SHP77 (cell line): ENCODE data around the gene COL4A6.

Experiments used
- DNase-seq, 2 experiments: peaks; one replicate each; lab custom pipeline; 2025; lab: John Stamatoyannopoulos, UW

The COL4A6 gene

DNA sequence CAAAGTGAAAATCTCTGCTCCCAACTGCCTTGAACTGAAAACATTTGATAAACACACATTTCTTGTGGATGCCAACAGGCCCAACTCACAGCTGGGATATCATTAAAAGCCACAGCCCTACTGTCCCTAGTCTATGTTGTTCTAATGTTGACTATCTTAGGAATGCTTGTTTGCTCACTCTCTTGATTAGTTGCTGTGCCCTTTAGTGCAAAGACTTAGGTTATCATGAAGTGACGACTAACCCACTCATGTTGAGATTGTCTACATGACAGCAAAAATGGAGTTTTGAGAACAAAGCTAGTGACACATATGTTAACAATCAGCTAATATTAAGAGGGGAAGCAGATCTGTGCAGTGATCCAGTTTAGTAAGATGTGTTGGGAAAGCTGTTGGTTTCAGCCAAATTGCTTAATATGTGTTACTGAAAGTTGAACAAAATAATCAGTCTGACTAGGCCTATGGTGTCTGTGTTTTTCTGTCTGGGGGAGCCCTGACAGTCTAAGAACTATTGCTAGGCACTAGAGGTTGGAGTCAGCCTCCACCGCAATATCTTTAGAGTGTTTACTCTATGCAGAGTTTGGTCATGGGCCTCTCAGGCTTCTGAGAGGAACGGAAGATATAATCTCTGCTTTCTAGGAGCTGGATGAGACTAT, 221.2 kb downstream of the COL4A6 start:
- DNase-seq, result no peak

DNA sequence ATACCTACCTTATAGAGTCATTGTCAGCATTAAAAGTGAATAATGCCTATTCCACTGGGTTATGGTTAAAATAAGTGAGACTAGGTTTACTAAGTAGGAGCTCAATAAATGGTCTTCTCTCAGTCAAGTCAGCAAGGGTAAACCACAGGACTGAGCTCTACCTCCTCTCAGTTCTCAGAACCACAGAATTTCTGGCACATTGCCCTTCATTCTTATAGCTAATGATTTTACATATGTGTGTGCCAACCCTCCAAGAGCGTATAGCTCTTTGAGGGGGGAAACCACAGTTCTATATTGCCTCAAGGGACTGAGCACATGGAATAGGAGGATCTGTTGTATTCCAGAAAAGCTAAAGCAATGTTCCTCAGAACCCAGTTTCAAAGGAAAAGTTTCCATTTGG, 221.8 kb downstream of the COL4A6 start:
- DNase-seq, result no peak

DNA sequence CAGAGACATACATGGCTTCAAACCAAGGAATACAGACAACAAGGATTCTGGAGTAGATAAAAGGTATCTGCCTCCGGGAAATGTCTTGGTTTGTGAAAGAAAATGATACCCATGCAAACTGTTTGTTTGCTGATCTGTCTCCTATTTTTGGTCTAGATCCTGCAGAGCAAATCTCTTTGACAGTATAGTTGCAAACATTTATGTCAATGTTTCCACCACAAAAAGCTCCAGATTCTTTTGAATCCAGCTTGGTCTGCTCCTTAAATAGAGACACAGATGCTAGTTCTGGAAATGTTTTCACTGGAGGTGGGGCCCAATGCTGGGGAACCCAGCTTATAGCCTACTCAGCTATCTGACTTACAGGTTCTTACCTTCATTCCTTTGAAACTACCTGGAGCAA, 226.9 kb downstream of the COL4A6 start:
- DNase-seq, result no peak

- DNase-seq, result no peak
Measured at GRCh38 chrX:108209006-108209554, 229.1 kb downstream of the COL4A6 start.

DNA sequence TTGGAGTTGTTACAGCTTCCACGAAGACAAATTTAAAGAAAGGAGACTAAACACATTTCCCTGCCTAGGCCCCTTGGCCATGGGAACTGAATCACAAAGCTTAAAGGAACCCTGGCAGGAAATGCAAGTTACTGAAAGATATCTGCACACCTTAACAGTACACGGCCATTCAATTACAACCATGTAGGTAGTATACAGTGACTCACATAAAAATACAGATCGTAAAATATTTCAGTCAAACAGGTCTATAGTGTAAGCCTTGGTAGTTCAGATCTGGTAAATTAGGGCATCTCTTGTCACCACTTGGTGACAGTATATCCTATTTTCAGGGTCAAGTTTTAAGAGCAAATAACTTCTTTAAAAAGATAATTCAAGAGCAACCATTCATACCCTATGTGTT, 234.7 kb downstream of the COL4A6 start:
- no peak for DNase-seq

- no peak for DNase-seq
Measured at GRCh38 chrX:108199691-108200090, 238.5 kb downstream of the COL4A6 start.

DNA sequence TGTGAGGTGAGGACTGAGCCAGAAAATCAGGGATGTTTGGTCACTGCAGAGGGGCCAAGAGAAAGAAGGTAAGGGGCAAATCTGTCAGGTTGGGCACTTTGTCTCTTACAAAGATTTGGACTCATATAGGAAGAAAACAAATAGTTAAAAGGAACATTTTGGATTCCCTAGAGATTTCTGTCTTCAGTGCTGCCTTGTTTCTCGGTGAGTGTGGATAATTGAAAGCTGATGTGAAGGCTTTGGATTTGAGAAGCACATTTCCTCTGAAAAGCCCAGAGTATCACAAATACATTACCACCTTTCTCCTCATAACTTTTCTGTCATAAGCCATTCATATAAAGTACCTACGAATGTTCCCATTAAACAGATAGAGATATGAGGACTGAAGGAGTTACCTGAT, 239.2 kb downstream of the COL4A6 start:
- no peak for DNase-seq

DNA sequence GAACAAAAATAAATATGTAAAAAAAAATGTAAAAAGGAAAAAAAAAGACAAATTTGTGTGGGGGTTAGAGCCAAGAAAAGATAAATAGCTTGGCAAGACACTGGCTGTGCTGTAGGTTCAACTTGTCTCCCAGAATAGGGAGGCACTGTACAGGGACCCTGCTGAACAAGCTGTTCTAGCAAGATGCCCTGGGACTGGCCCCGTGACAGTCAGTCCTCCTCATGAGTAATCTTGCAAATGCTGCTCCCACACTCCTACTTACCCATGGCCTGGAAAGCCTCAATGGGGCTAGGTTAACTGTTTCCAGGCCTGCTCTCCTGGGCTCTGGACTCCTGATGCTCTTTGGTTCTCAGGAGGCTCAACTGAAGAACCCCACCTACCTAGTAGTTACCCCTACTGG, 239.8 kb downstream of the COL4A6 start:
- no peak for DNase-seq

DNA sequence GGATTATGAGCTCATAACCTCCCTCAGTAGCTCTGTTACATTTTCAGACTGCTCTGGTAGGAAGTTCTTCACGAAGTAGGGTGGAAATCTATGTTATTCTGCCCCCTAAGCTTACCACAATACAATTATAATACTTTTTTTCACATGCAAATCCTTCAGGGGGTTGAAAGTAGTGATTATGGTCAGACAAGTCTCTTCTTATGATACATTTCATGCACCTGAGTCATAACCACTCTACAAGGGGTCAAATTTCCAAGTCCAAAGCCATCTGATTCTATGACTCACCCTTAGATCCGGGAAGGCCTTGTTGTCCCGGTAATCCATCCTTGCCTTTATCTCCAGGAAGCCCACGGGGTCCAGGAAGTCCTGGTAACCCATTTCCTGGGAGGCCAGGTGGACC, 251.4 kb downstream of the COL4A6 start:
- DNase-seq, result no peak

- DNase-seq, result no peak
Measured at GRCh38 chrX:108178143-108178498, 260.1 kb downstream of the COL4A6 start.

DNA sequence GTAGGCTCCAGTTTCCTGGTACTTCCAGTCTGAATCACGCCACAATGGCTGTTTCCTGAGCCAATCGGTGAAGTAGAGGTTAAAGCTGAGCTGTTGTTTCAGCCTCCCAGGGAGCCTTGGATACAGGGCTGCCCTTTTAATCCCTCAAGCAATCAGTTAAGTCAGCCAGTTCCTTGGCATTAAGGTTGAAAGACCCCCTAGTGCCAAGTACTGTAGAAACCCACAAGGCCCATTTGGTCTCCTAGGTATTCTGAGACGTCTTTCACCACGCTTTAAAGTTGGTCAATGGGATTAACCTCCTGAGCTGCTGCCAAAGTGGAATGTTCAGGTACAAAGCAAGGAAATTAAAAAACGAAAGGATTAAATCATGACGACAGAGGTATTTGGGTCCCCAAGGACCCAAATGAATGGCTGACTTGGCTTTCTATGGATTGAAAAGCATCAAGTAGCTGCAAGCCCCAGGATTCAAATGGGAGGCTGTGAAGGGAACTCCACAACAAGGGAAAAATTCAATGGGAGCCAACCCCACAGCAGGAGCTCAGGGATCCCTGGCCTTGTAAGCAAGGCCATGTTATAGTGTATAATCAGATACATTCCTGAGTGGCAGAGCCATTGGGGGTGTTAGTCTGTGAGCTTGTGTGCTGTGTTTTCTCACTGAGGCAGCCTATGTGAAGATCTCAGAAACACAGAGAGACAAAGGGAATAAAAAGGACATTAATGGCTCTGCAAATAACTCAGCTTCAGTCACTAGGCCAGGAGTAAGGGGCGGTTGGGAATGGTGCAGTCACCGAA, 260.7 kb downstream of the COL4A6 start:
- no peak for DNase-seq

- DNase-seq, result no peak
Measured at GRCh38 chrX:108173874-108174273, 264.3 kb downstream of the COL4A6 start.

DNA sequence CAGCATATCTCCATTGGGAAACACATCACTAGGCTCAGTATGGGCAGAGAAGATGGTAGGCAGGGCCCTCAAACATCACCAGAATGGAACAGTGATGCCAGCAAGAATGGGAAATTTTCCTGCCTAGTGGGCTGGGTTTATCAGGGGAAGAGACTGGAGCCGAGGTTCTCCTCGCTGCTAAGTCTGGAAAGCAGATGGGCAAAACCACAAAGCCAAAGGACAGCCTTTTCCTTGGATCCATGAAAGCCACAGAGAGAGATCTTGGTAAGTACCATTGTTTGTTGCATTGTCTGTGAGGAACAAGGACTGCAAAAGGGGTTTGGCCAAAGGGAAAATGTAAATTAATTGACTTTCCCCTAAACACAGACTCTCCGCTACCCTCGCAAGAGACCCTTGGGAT, 266.6 kb downstream of the COL4A6 start:
- no peak for DNase-seq

DNA sequence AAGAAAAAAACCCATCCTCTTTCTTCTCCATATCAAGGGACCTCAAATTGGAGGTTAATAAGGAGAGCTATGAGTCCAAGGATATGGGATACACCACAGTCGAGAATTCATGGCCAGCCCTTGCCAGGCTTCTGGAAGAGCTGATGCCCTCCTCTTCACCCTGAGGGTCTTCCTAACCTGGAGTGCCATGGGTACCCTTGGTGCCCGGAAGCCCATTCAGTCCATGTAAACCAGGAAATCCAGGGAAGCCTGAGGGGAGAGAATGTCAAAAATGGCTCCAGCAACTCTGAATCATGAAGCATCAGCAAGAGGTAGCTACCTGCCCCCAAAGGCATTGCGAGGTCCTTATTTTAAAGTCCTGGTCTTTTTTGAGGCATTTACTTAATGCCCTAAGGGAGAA, 268.5 kb downstream of the COL4A6 start:
- DNase-seq, result no peak

DNA sequence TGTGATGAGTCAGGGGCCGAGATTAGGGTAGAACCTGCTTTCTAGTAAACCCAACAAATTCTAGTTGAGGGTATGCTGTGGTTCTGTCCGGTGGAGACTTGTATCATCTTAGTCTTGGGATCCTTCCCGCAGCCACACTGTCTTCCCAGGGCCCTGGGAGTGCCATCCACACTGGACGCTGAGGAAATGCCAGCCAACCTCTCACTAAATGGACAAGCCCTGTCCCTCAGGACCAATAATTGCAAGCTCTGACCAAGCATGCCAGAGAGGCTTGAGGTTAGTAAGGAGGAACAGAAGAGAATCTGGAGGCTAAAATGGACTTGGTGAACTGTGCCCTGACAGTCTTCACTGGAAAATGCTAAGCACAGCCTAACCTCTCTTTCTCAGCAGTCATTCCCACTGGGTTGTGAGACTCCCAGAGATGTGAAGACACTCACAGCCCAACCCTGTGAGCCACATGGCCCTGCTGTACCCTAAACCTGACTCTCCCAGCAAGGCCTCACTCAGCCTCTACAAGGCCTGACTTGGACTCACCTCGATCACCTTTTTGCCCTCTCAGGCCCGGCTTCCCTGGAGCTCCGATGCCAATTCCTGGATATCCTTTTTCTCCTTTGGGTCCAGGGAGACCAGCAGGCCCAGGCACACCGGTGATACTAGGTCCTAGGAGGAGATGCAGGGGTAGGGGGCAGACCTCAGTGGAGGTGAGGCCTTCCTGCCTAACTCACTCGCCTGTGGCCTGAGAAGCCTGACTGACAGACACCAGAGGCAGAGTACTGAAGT, 269.1 kb downstream of the COL4A6 start:
- DNase-seq, result no peak

- DNase-seq, result peak in 1 of 2 experiments; percentile 4
Measured at GRCh38 chrX:108167211-108167872, 270.9 kb downstream of the COL4A6 start.

DNA sequence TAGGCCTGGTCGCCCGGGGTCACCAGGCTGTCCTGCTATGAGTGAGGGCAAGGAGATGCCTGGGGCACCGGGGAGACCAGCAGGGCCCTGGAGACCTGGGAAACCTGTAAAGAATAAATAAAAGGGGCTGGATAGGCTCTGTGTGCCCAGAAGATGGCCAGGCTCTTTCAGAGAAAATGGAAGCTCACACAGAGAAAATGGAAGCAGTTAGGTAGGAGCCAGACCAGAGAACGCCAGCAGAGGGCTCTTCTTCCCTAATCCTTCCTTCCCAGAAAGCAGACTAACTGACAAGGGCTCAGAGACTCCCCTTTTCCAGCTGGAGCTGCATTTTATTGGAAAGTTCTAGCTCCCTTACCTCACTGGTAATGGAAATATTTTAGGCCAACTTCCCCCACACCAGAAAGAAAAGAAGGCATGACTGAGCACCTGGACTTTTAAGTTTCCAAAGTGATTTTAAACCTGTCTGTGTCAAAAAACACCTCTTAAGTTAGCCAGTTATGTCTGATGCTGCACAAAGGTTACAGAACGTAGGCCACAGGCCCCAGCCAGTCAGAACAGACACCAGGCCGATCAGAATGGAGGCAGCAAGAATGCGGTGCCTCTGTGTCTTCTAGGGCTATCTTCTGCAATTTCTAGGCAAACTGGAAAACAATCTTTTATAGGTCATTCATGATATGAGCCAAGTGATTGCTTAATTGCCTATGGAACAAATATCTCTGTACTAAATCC, 272.7 kb downstream of the COL4A6 start:
- DNase-seq, result peak in 1 of 2 experiments; percentile 23

DNA sequence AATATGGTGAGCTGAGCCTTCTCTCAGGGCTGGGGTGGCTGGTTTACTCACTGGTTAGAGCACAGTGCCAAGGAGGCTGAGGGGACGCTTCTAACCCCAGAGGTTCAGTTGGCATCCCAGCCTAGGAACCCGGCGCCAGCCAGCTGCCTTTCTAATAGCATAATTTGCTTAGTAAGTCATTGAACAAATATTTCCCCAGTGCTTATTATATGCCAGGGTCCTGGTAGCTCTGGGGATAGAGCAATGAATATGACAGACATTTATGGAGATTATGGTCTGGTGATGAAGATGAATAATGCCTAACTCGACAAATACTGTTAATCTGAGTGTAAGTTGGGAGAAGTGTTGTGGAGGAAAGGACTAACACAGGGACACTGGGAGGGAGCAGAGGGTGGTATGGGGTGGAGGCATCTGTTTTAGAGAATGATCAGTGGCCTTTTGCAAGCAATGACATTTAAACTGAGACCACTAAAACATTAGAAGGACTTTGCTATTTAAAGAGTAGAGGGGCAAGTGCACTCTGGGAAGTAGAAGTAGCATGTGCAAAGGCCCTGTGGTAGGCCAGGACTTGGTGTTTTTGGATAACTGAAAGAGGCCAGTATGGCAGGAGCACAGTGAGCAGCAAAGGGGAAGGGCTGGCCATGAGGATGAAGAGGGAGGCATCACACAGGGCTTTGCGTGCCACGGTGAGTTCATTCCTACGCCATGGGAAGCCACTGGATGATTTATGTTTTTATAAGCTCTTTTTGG, 274.7 kb downstream of the COL4A6 start:
- DNase-seq, result no peak

DNA sequence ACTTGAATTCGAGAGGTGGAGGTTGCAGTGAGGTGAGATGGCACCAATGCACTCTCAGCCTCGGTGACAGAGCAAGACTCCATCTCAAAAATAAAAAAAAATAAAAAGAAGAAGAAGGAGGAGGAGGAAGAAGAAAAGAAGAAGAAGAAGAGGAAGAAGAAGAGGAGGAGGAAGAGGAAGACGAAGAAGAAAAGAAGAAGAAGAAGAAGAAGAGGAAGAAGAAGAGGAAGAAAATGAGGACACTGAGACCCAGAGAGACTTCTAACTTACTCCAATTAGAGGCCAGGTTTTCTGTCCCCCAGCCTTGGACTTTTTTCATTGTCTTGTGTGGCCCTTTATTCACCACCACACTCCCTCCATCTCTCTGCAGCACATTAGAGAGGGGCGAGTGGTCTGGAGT, 276.0 kb downstream of the COL4A6 start:
- no peak for DNase-seq

DNA sequence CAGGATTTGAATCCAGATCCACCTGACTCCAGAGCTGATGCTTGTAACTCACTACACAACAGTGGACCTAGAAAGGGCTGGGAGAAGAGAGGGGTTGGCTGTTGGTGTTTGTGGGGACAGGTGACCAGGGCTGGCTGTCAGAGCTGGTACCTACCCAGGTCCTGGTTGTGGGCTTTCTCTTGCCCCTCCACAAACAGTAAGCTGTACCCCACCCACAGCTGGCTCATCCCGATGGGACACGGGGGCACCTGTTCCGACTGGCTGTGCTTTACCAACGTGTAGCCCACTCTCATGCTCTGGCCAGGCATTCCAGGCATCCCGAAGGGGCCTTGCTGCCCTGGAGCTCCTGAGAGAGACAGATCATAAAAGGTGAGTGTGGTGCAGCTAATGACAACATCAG, 277.9 kb downstream of the COL4A6 start:
- no peak for DNase-seq
